PC-3 (cell line): ENCODE measurements around the gene LILRB2. TPM values are rescaled to one million over a fixed set of nuclear protein-coding genes. Genes with fewer than 3 reads are reported as not detected.
A peak's percentile ranks its signal among the peaks of the same experiment; 100 is the strongest.
"Not testable (repeated sequence)": the region's sequence is repeated elsewhere in the genome, so short reads cannot be mapped to it uniquely, and the experiment has no call there.

Experiments used
- ATAC-seq: fragments of 200-7000 bp; cut with Tn5 transposase; 2 replicates; pipeline ENCODE4 v1.9.1; 2020; ENCODE audit warnings: mild to moderate bottlenecking, moderate library complexity
- BruUV-seq: library from RNA; stranded (reverse); fragments of 400-500 nt; replicated peaks from 2 replicates; lab custom pipeline; 2021; lab: Mats Ljungman, UMichigan
- CTCF ChIA-PET: fragments of 300-600 bp; sonication (Branson Sonifier 250); formaldehyde crosslinking; loops from one replicate; lab custom pipeline; 2022; ENCODE audit warnings: antibody characterized with exemption; lab: Charles Lee
- POLR2A ChIA-PET: fragments of 300-600 bp; sonication (Branson Sonifier 250); formaldehyde crosslinking; loops from one replicate; lab custom pipeline; 2022; ENCODE audit warnings: antibody characterized with exemption; ENCODE audit not compliant: unreplicated experiment; lab: Charles Lee
- DNase-seq: peaks from one replicate; pipeline ENCODE4 v3.0.0-alpha.2; 2015
- H2AFZ ChIP-seq: fragments of 300-600 bp; sonication (generic); 2 replicates; pipeline ENCODE4 v1.6.0; 2016; ENCODE audit warnings: antibody characterized with exemption, low read length
- H3F3A ChIP-seq: fragments of 300-600 bp; sonication (generic); one replicate; pipeline ENCODE4 v1.6.0; 2017; ENCODE audit warnings: antibody characterized with exemption, low read length, control low read depth, mild to moderate bottlenecking; ENCODE audit not compliant: unreplicated experiment
- H3K27ac ChIP-seq: fragments of 300-600 bp; sonication (generic); 2 replicates; pipeline ENCODE4 v1.5.1; 2016; ENCODE audit warnings: mild to moderate bottlenecking, low read length
- H3K27me3 ChIP-seq: fragments of 300-600 bp; sonication (generic); 2 replicates; pipeline ENCODE4 v1.6.1; 2016; ENCODE audit warnings: low read length, mixed read lengths
- H3K36me3 ChIP-seq: fragments of 300-600 bp; sonication (generic); 2 replicates; pipeline ENCODE4 v1.6.1; 2016; ENCODE audit warnings: low read depth, mixed run types, low read length, mixed read lengths
- H3K4me1 ChIP-seq: fragments of 300-600 bp; sonication (generic); 2 replicates; pipeline ENCODE4 v1.5.1; 2016; ENCODE audit warnings: low read length; ENCODE audit not compliant: insufficient read depth
- H3K4me2 ChIP-seq: fragments of 300-600 bp; sonication (generic); 2 replicates; pipeline ENCODE4 v1.6.0; 2016; ENCODE audit warnings: low read length
- H3K4me3 ChIP-seq: fragments of 300-600 bp; sonication (generic); 2 replicates; pipeline ENCODE4 v1.5.1; 2016; ENCODE audit warnings: mild to moderate bottlenecking, low read length, mixed read lengths
- H3K79me2 ChIP-seq: fragments of 300-600 bp; sonication (generic); 2 replicates; pipeline ENCODE4 v1.6.1; 2017; ENCODE audit warnings: low read length, mixed read lengths
- H3K9ac ChIP-seq: fragments of 300-600 bp; sonication (generic); 2 replicates; pipeline ENCODE4 v1.6.0; 2016; ENCODE audit warnings: mild to moderate bottlenecking, low read length
- H3K9me2 ChIP-seq: fragments of 300-600 bp; sonication (generic); replicated peaks from 2 replicates; pipeline ENCODE4 v1.6.1; 2016; ENCODE audit warnings: mixed run types, low read length, mixed read lengths
- H3K9me3 ChIP-seq: fragments of 300-600 bp; sonication (generic); 2 replicates; pipeline ENCODE4 v1.6.1; 2016; ENCODE audit warnings: low read length, mixed read lengths
- H4K20me1 ChIP-seq: fragments of 300-600 bp; sonication (generic); 2 replicates; pipeline ENCODE4 v1.6.1; 2016; ENCODE audit warnings: low read length, mixed read lengths
- CTCF ChIP-seq: fragments of 300-600 bp; sonication (generic); conservative IDR thresholded peaks from 2 replicates; pipeline ENCODE4 v1.5.1; 2017; ENCODE audit warnings: antibody characterized with exemption, low read depth, mild to moderate bottlenecking, low read length
- EZH2 ChIP-seq: fragments of 300-600 bp; sonication (generic); IDR thresholded peaks from one replicate; pipeline ENCODE4 v1.6.1; 2017; ENCODE audit warnings: antibody characterized with exemption, mild to moderate bottlenecking, low read length; ENCODE audit not compliant: unreplicated experiment
- EZH2phosphoT487 ChIP-seq: fragments of 300-600 bp; sonication (generic); IDR thresholded peaks from 2 replicates; pipeline ENCODE4 v1.6.1; 2018; ENCODE audit warnings: mild to moderate bottlenecking, antibody characterized with exemption, low read length, borderline replicate concordance
- intact Hi-C: fragments of 100-400 bp; cut with micrococcal nuclease; formaldehyde crosslinking; loops from 2 replicates; pipeline ENCODE4 v1.9.0; 2023
- total RNA-seq: library from RNA; depleted of rRNA; stranded (reverse); fragments of >200 nt; gene quantifications from 2 replicates; pipeline ENCODE4 v1.2.3, GENCODE V29; 2014

LILRB2 gene
- total RNA-seq, 1 experiment from 2014 or later = not detected

- Histone ChIP-seq H3K79me2 (no peaks in the 10 kb centered on the region), H3K9me3 (no peaks in the 10 kb centered on the region), H2AFZ (no peak overlapping the region), H3K4me1 (no peaks in the 10 kb centered on the region), H4K20me1 (no peaks in the 10 kb centered on the region), H3K4me3 (no peak overlapping the region), H3K27ac (no peak overlapping the region), H3K9me2 (no peaks in the 10 kb centered on the region), H3K27me3 (peaks cover 17% of the 10 kb centered on the region), H3K36me3 (no peaks in the 10 kb centered on the region), H3K4me2 (no peak overlapping the region), H3K9ac (no peak overlapping the region), H3F3A (no peaks in the 10 kb centered on the region)
- BruUV-seq = no TSS peak
- ChIA-PET CTCF (no interaction called here), POLR2A (no interaction called here)
- intact Hi-C loops = no loop called here
- no peak for ATAC-seq
- DNase-seq = no peak
- TF ChIP-seq EZH2phosphoT487 (no peak), EZH2 (no peak), CTCF (no peak)
Observed at GRCh38 chr19:54325631-54326030, 44.7 kb upstream of the LILRB2 start.

- H3K9me2 ChIP-seq = no peaks in the 10 kb centered on the region
- ATAC-seq (peak; percentile 63), DNase-seq (peak; percentile 71)
- H3K4me1 ChIP-seq = no peaks in the 10 kb centered on the region
- peaks cover 21% of the 10 kb centered on the region for H3K27me3 ChIP-seq
- H3F3A ChIP-seq = no peaks in the 10 kb centered on the region
- no peaks in the 10 kb centered on the region for H4K20me1 ChIP-seq
- no peak overlapping the region for H2AFZ ChIP-seq
- no peak overlapping the region for H3K27ac ChIP-seq
- no TSS peak for BruUV-seq
- TF ChIP-seq EZH2 (no peak), CTCF (peak; percentile 95), EZH2phosphoT487 (no peak)
- POLR2A ChIA-PET = no interaction called here
- no peaks in the 10 kb centered on the region for H3K36me3 ChIP-seq
- CTCF ChIA-PET = interaction anchor here (0.6 kb wide), 1 partner anchor 30 kb away, joined by 3 read pairs; no protein-coding TSS in a partner anchor
- no peaks in the 10 kb centered on the region for H3K9me3 ChIP-seq
- no peak overlapping the region for H3K4me3 ChIP-seq
- H3K4me2 ChIP-seq = no peak overlapping the region
- H3K9ac ChIP-seq = no peak overlapping the region
- H3K79me2 ChIP-seq = no peaks in the 10 kb centered on the region
- intact Hi-C loops = no loop called here
Observed at GRCh38 chr19:54325194-54325621, 44.3 kb upstream of the LILRB2 start.

GRCh38 chr19:54324071-54324470 is 43.2 kb upstream of the LILRB2 start:
- Histone ChIP-seq H3K27ac (no peak overlapping the region), H3K9me2 (no peaks in the 10 kb centered on the region), H4K20me1 (no peaks in the 10 kb centered on the region), H3K4me3 (no peak overlapping the region), H3K4me1 (no peaks in the 10 kb centered on the region), H3K79me2 (no peaks in the 10 kb centered on the region), H3K36me3 (no peaks in the 10 kb centered on the region), H3K9ac (no peak overlapping the region), H3K4me2 (no peak overlapping the region), H3K9me3 (no peaks in the 10 kb centered on the region), H3K27me3 (peaks cover 31% of the 10 kb centered on the region), H2AFZ (no peak overlapping the region), H3F3A (no peaks in the 10 kb centered on the region)
- BruUV-seq = no TSS peak
- ATAC-seq = no peak
- DNase-seq = no peak
- TF ChIP-seq EZH2phosphoT487 (no peak), CTCF (no peak), EZH2 (no peak)
- CTCF ChIA-PET = no interaction called here
- intact Hi-C loops = no loop called here
- POLR2A ChIA-PET = no interaction called here

- DNase-seq, CTCF ChIA-PET: not testable (repeated sequence)
Observed at GRCh38 chr19:54322934-54323333, 42.0 kb upstream of the LILRB2 start.

More at GRCh38 chr19:54322934-54323333, 42.0 kb upstream of the LILRB2 start:
- BruUV-seq, H3K9ac ChIP-seq, ATAC-seq, H3K4me3 ChIP-seq, POLR2A ChIA-PET, intact Hi-C loops, H3K4me1 ChIP-seq, H3K4me2 ChIP-seq, H4K20me1 ChIP-seq, H3K27ac ChIP-seq, H3K36me3 ChIP-seq, H3F3A ChIP-seq, H2AFZ ChIP-seq, H3K9me3 ChIP-seq, H3K9me2 ChIP-seq, H3K79me2 ChIP-seq: not testable (repeated sequence)
- H3K27me3 ChIP-seq = peaks cover 42% of the 10 kb centered on the region
